Prostate gland (tissue), 2 donors: Measurements from ENCODE around the gene SLC39A11. TPM values are rescaled to one million over a fixed set of nuclear protein-coding genes. Genes with fewer than 3 reads are reported as not detected.

Source experiments
- DNase-seq: peaks from one replicate; pipeline ENCODE4 v3.0.0-alpha.2; 2019; ENCODE audit warnings: low spot score
- H3K27ac ChIP-seq, 2 donors: fragments of 200-600 bp; sonication (generic); 2 replicates each; pipeline ENCODE4 v1.5.1; 2017 to 2019
- H3K27me3 ChIP-seq: fragments of 200-600 bp; sonication (generic); replicated peaks from 2 replicates; pipeline ENCODE4 v1.5.1; 2019; ENCODE audit not compliant: insufficient read depth
- H3K36me3 ChIP-seq, 2 donors: fragments of 200-600 bp; sonication (generic); 1 replicate in 1 of 2; 2 replicates in 1 of 2; pipeline versions ENCODE4 v1.5.1 to v1.8.1; 2017 to 2019
- H3K4me1 ChIP-seq: fragments of 200-600 bp; sonication (generic); replicated peaks from 2 replicates; pipeline ENCODE4 v1.5.1; 2019
- H3K4me3 ChIP-seq, 2 donors: fragments of 200-600 bp; sonication (generic); 2 replicates each; pipeline ENCODE4 v1.5.1; 2017 to 2019
- H3K9me3 ChIP-seq: fragments of 200-600 bp; sonication (generic); 2 replicates; pipeline ENCODE4 v1.5.1; 2017
- POLR2A ChIP-seq: fragments of 450-650 bp; IDR thresholded peaks from one replicate; pipeline ENCODE4 v1.6.1; 2016; ENCODE audit warnings: antibody characterized with exemption, mild to moderate bottlenecking
- POLR2AphosphoS5 ChIP-seq: sonication (generic); formaldehyde crosslinking; IDR thresholded peaks from one replicate; pipeline ENCODE4 v1.6.1; 2017; ENCODE audit warnings: antibody characterized with exemption
- WGBS: methylation state at CpG from one replicate; pipeline ENCODE4 v1.1.5; 2018; 5-methylcytosine and 5-hydroxymethylcytosine counted together
- intact Hi-C: fragments of 100-400 bp; cut with DNase I; formaldehyde crosslinking; loops from one replicate; pipeline ENCODE4 v1.14.2; 2022
- total RNA-seq, 2 donors: library from RNA; depleted of rRNA; stranded (reverse); fragments of >200 nt; gene quantifications; one replicate each; pipeline ENCODE4 v1.1.0, GENCODE V29; 2016
- TF ChIP-seq, protein P1 (sequence below), 4 experiments: fragments of 200-600 bp in 2 of 4; fragments of 450-650 bp in 2 of 4; sonication (generic) in 2 of 4; IDR thresholded peaks; 1 replicate in 3 of 4; 2 replicates in 1 of 4; pipeline ENCODE4 v1.5.1; 2016 to 2019; ENCODE audit warnings: antibody characterized with exemption in 4 of 4, mild to moderate bottlenecking in 2 of 4, moderate library complexity in 2 of 4

SLC39A11 gene
- total RNA-seq, 2 donors from 2014 or later = 15.1 to 29.7 TPM

DNA sequence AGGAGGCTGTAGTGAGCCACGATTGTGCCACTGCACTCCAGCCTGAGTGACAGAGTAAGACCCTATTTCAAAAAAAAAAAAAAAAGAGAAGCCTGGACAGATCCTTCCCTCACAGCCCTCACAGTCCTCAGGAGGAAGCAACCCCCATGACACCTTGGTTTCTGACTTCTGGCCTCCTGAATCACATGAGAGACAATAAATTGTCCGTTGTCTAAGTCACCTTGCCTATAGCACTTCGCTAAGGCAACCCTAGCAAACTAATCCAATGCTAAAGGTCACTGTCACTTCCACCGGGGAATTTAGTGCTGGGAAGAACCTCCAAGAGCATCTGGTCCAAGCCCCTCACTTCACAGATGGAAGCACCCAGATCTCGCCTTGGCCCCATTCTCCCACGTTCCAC is 18.9 kb upstream of the SLC39A11 start:
- intact Hi-C loops = no loop called here
- WGBS = 95% methylated on average over 6 of the region's 6 CpGs

DNA sequence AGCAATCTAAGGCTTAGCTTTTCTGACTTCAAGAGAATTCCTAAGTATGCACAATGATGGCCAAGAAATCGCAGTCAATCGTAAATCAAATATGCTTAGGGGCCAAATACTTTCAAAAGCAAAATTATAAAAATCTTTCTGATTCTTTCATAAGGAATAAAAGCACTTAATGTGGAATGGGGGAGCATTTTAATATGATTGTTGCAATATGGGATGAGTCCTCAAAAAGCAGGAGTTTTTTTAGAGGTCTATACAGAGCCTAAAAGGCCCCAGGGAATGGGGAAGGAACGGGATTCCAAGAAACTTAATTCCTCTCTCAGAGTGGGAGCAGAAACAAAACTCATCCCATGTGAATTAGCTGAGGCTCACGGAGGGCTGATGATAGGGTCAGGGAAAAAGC is 14.7 kb upstream of the SLC39A11 start:
- no peaks in the 10 kb centered on the region for H3K36me3 ChIP-seq
- H3K9me3 ChIP-seq = no peaks in the 10 kb centered on the region
- TF ChIP-seq POLR2AphosphoS5 = no peak
- TF ChIP-seq, protein P1, sequence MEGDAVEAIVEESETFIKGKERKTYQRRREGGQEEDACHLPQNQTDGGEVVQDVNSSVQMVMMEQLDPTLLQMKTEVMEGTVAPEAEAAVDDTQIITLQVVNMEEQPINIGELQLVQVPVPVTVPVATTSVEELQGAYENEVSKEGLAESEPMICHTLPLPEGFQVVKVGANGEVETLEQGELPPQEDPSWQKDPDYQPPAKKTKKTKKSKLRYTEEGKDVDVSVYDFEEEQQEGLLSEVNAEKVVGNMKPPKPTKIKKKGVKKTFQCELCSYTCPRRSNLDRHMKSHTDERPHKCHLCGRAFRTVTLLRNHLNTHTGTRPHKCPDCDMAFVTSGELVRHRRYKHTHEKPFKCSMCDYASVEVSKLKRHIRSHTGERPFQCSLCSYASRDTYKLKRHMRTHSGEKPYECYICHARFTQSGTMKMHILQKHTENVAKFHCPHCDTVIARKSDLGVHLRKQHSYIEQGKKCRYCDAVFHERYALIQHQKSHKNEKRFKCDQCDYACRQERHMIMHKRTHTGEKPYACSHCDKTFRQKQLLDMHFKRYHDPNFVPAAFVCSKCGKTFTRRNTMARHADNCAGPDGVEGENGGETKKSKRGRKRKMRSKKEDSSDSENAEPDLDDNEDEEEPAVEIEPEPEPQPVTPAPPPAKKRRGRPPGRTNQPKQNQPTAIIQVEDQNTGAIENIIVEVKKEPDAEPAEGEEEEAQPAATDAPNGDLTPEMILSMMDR (IDR thresholded peaks at IDR 0.05) = no peak
- TF ChIP-seq POLR2A = no peak
- DNase-seq = no peak
- H3K27ac ChIP-seq = no peak overlapping the region
- no peaks in the 10 kb centered on the region for H3K27me3 ChIP-seq
- H3K4me3 ChIP-seq = no peak overlapping the region
- WGBS = 30% methylated on average over 4 of the region's 4 CpGs
- no peaks in the 10 kb centered on the region for H3K4me1 ChIP-seq
- intact Hi-C loops = no loop called here

More for the DNA sequence above, 18.9 kb upstream of the SLC39A11 start:
- Histone ChIP-seq H3K4me3 (no peak overlapping the region), H3K4me1 (no peaks in the 10 kb centered on the region), H3K27me3 (no peaks in the 10 kb centered on the region), H3K27ac (no peak overlapping the region), H3K36me3 (no peaks in the 10 kb centered on the region), H3K9me3 (no peaks in the 10 kb centered on the region)
- no peak for TF ChIP-seq POLR2AphosphoS5
- no peak for TF ChIP-seq POLR2A
- TF ChIP-seq, protein P1 (IDR thresholded peaks at IDR 0.05) = no peak
- no peak for DNase-seq

DNA sequence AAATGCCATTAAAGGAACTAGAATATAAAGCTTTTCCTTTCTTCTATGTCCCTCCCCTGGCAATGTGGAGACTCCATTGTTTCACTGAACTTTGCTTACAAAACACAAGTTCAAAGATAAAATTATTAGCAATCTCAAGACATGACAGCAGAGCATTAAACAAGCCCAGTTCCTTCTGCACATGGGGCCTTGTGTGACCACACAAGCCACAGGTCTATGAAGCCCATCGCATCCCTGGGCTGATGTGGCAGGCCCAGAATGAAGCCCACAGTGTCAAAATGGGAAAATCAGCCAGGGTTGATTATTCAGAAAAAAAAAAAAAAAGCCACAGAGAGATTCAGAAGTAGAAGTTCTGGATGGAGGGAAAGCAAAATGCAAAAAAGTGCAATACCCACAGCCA is 12.9 kb upstream of the SLC39A11 start:
- Histone ChIP-seq H3K27me3 (no peaks in the 10 kb centered on the region), H3K27ac (no peak overlapping the region), H3K36me3 (no peaks in the 10 kb centered on the region), H3K4me3 (no peak overlapping the region), H3K9me3 (no peaks in the 10 kb centered on the region), H3K4me1 (no peaks in the 10 kb centered on the region)
- TF ChIP-seq, protein P1 (IDR thresholded peaks at IDR 0.05) = no peak
- TF ChIP-seq POLR2A = no peak
- no peak for TF ChIP-seq POLR2AphosphoS5
- 75% methylated on average over 1 of the region's 1 CpG for WGBS
- intact Hi-C loops = no loop called here
- no peak for DNase-seq

DNA sequence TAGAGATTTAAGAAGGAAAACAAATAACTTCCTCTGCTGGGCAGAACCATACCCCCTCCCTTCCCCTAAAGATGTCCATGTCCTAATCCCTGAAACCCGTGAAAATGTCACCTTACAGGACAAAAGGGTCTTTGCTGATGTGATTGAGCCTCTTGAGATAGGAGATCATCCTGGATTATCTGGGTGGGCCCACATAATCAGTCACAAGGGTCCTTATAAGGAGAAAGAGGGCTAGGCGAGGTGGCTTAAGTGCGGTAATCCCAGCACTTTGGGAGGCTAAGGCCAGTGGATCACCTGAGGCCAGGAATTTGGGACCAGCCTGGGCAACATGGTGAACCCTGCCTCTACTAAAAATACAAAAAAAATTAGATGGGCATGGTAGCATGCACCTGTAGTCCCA is 12.0 kb upstream of the SLC39A11 start:
- no peak for DNase-seq
- H3K36me3 ChIP-seq = no peaks in the 10 kb centered on the region
- H3K9me3 ChIP-seq = no peaks in the 10 kb centered on the region
- 98% methylated on average over 3 of the region's 3 CpGs for WGBS
- TF ChIP-seq, protein P1 (IDR thresholded peaks at IDR 0.05) = no peak
- TF ChIP-seq POLR2A (no peak), POLR2AphosphoS5 (no peak)
- intact Hi-C loops = no loop called here
- no peak overlapping the region for H3K27ac ChIP-seq
- no peaks in the 10 kb centered on the region for H3K27me3 ChIP-seq
- no peaks in the 10 kb centered on the region for H3K4me1 ChIP-seq
- H3K4me3 ChIP-seq = no peak overlapping the region

DNA sequence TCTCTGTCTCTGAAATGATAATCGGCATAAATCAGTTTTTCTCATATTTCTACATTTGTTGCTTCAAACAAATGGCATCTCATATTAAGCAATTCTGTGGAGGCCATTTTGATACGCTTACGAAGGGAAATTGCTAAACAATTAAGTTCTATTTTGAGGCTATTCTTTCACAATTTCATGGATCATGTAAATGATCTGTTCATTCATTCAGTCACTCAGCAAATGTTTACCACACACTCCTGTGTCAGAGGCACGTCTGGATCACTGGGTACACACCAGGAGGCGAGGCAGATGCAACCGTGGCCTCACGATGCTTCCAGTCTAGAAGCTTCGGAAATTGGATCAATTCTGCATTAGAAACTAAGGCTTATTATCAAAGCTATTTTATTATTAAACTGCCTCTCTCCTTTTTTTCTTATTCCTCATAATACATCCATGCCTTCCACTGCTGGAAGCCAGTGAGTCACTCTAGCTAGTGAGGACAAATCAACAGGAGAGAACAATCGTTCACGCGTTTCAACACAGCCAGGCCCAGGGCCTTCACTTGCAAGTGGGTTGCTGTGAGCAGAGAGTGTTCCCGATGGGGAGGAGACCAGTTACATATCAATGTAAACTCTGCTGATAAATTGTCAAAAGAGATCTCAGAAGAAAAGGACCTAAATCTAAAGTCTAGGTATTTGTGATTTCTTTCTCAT is 11.3 kb upstream of the SLC39A11 start:
- Histone ChIP-seq H3K4me3 (no peak overlapping the region), H3K9me3 (no peaks in the 10 kb centered on the region), H3K27me3 (no peaks in the 10 kb centered on the region), H3K36me3 (no peaks in the 10 kb centered on the region), H3K4me1 (no peaks in the 10 kb centered on the region), H3K27ac (no peak overlapping the region)
- TF ChIP-seq, protein P1 (IDR thresholded peaks at IDR 0.05) = no peak
- TF ChIP-seq POLR2AphosphoS5 (no peak), POLR2A (no peak)
- 85% methylated on average over 12 of the region's 12 CpGs for WGBS
- DNase-seq = no peak
- intact Hi-C loops = no loop called here
